NB4 (cell line): ENCODE data around the gene AMELX.

Source experiments
- POLR2A ChIP-seq: IDR thresholded peaks from 2 replicates; pipeline ENCODE4 v1.6.1; 2011; ENCODE audit warnings: mild to moderate bottlenecking; ENCODE audit not compliant: insufficient read length; ENCODE audit errors: extremely low read depth
- TF ChIP-seq, protein P1 (sequence below): IDR thresholded peaks from one replicate; pipeline ENCODE4 v1.5.1; 2012; ENCODE audit warnings: low read depth, low read length
- TF ChIP-seq, protein P2 (sequence below): IDR thresholded peaks from 2 replicates; pipeline ENCODE4 v1.6.1; 2011; ENCODE audit warnings: low read depth, low read length

DNA sequence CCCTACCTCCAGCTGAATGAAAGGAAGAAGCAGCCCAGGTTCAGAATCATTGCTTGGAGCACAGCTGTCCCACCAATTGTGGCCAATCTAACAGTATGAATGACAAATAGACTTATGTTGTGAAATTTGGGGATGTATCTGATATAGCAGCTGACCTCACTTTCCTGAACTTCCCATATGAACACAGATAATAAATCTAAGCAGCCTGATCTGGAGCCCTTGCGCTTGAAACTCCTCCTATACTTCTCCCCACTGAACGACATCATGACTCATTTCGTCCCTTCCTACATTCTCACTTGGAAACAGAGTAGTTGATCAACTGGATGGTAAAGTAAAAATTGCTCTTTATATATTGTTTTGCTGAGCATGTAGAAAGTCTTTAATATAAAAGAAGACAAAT, 24.2 kb upstream of the AMELX start:
- TF ChIP-seq, protein P1, sequence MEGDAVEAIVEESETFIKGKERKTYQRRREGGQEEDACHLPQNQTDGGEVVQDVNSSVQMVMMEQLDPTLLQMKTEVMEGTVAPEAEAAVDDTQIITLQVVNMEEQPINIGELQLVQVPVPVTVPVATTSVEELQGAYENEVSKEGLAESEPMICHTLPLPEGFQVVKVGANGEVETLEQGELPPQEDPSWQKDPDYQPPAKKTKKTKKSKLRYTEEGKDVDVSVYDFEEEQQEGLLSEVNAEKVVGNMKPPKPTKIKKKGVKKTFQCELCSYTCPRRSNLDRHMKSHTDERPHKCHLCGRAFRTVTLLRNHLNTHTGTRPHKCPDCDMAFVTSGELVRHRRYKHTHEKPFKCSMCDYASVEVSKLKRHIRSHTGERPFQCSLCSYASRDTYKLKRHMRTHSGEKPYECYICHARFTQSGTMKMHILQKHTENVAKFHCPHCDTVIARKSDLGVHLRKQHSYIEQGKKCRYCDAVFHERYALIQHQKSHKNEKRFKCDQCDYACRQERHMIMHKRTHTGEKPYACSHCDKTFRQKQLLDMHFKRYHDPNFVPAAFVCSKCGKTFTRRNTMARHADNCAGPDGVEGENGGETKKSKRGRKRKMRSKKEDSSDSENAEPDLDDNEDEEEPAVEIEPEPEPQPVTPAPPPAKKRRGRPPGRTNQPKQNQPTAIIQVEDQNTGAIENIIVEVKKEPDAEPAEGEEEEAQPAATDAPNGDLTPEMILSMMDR = no peak
- TF ChIP-seq, protein P2, sequence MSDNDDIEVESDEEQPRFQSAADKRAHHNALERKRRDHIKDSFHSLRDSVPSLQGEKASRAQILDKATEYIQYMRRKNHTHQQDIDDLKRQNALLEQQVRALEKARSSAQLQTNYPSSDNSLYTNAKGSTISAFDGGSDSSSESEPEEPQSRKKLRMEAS = no peak
- TF ChIP-seq POLR2A = no peak
